Endodermal cell (in vitro differentiated cells): ENCODE measurements around the gene EIF4G3. TPM values are rescaled to one million over a fixed set of nuclear protein-coding genes. Genes with fewer than 3 reads are reported as not detected.

Source experiments
- DNase-seq: peaks from one replicate; pipeline ENCODE4 v3.0.0-alpha.2; 2017
- H3K27ac ChIP-seq: 2 replicates; pipeline ENCODE4 v1.5.1; 2013; ENCODE audit warnings: mild to moderate bottlenecking, low read depth, low read length, moderate library complexity
- H3K27me3 ChIP-seq: 2 replicates; pipeline ENCODE4 v1.6.1; 2013; ENCODE audit warnings: mild to moderate bottlenecking, low read length, moderate library complexity; ENCODE audit not compliant: insufficient read depth, control insufficient read depth, poor library complexity, severe bottlenecking
- H3K36me3 ChIP-seq: 2 replicates; pipeline ENCODE4 v1.7.0; 2013; ENCODE audit warnings: mild to moderate bottlenecking, low read length, moderate library complexity; ENCODE audit not compliant: control insufficient read depth, insufficient read depth
- H3K4me1 ChIP-seq: one replicate; pipeline ENCODE4 v1.7.0; 2013; ENCODE audit warnings: low read length; ENCODE audit not compliant: control insufficient read depth, insufficient read depth
- H3K4me3 ChIP-seq: 2 replicates; pipeline ENCODE4 v1.5.1; 2013; ENCODE audit warnings: mild to moderate bottlenecking, low read length, moderate library complexity
- H3K9ac ChIP-seq: 2 replicates; pipeline ENCODE4 v1.6.1; 2013; ENCODE audit warnings: mild to moderate bottlenecking, low read length, moderate library complexity; ENCODE audit not compliant: poor library complexity, severe bottlenecking; ENCODE audit errors: extremely low read depth
- H3K9me3 ChIP-seq: 2 replicates; pipeline ENCODE4 v1.6.1; 2013; ENCODE audit warnings: mild to moderate bottlenecking, low read length, moderate library complexity; ENCODE audit not compliant: control insufficient read depth
- H3K27ac Mint-ChIP-seq: 2 replicates; pipeline ENCODE4 v1.8.0; 2020; ENCODE audit warnings: mixed read lengths
- H3K27me3 Mint-ChIP-seq: 2 replicates; pipeline ENCODE4 v1.8.0; 2021; ENCODE audit warnings: mild to moderate bottlenecking, mixed read lengths; ENCODE audit not compliant: insufficient read depth
- H3K36me3 Mint-ChIP-seq: 2 replicates; pipeline ENCODE4 v1.8.0; 2020; ENCODE audit warnings: low read depth, mixed read lengths
- H3K4me1 Mint-ChIP-seq: 2 replicates; pipeline ENCODE4 v1.8.0; 2020; ENCODE audit warnings: mixed read lengths
- H3K4me3 Mint-ChIP-seq: 2 replicates; pipeline ENCODE4 v1.8.0; 2020; ENCODE audit warnings: mild to moderate bottlenecking, moderate library complexity, mixed read lengths
- H3K9me3 Mint-ChIP-seq: 2 replicates; pipeline ENCODE4 v1.8.0; 2020; ENCODE audit warnings: mild to moderate bottlenecking, mixed read lengths
- CTCF ChIP-seq: fragments of 200-600 bp; sonication (generic); conservative IDR thresholded peaks from 2 replicates; pipeline ENCODE4 v1.5.0; 2021; ENCODE audit warnings: antibody characterized with exemption, mild to moderate bottlenecking
- WGBS, 2 experiments: methylation state at CpG; one replicate each; pipeline versions ENCODE4 v1.1.5 to v1.1.7; 2013; ENCODE audit warnings: missing lambda C conversion rate in 2 of 2, mixed read lengths in 1 of 2; ENCODE audit not compliant: insufficient coverage in 1 of 2, insufficient read length in 1 of 2; 5-methylcytosine and 5-hydroxymethylcytosine counted together
- total RNA-seq, 2 donors: library from RNA; stranded (reverse); fragmentation: NEBNext Ultra II Directional in 1 of 2; extraction: Animal tissue kit (Norgen Biotek cat#: 25700) in 1 of 2; gene quantifications; 2 replicates in 1 of 2; 3 replicates in 1 of 2; pipeline ENCODE4 v1.2.1, GENCODE V29; 2021

Gene EIF4G3
- total RNA-seq, 2 donors from 2014 or later = 101 to 103 TPM

- H3K27me3 Mint-ChIP-seq = peaks cover 76% of the 10 kb centered on the region
- H3K4me3 ChIP-seq = no peak overlapping the region
- WGBS, 2 experiments = 63 to 67% methylated on average over 2 to 3 of the region's 3 CpGs
These were observed 12.7 kb upstream of the EIF4G3 start for GRCh38 chr1:21189421-21189820.

DNA sequence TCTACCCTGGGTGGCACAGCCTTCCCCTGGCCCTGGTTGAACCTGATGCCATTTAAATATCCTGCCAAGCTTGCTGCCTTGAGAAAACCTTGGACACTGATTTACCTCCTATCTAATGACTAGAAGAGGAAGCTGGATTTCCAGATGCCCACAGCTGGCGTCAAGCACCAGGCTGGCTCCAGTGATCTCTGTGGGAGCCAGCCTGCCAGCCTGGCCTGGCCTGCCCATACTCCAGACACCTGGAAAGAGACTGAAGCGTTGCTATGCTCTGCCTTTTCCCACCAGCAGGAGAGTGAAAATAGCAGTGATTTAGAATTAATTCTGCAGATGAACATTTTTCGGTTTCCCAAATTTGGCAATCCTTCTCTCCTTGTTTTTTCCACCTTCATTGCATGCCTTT is 11.5 kb upstream of the EIF4G3 start:
- Histone ChIP-seq H3K27ac (no peak overlapping the region), H3K9ac (no peak overlapping the region), H3K36me3 (no peaks in the 10 kb centered on the region), H3K27me3 (peaks cover 16% of the 10 kb centered on the region), H3K9me3 (no peaks in the 10 kb centered on the region), H3K4me3 (no peak overlapping the region), H3K4me1 (no peaks in the 10 kb centered on the region)
- H3K36me3 Mint-ChIP-seq = no peaks in the 10 kb centered on the region
- no peak overlapping the region for H3K4me3 Mint-ChIP-seq
- no peaks in the 10 kb centered on the region for H3K9me3 Mint-ChIP-seq
- TF ChIP-seq CTCF = peak; percentile 34
- no peak overlapping the region for H3K27ac Mint-ChIP-seq
- DNase-seq = no peak
- peaks cover 21% of the 10 kb centered on the region for H3K4me1 Mint-ChIP-seq
- H3K27me3 Mint-ChIP-seq = peaks cover 73% of the 10 kb centered on the region
- 83 to 86% methylated on average over 1 to 3 of the region's 3 CpGs for WGBS, 2 experiments

More at GRCh38 chr1:21189421-21189820, 12.7 kb upstream of the EIF4G3 start:
- H3K9me3 ChIP-seq = no peaks in the 10 kb centered on the region
- H3K27ac ChIP-seq = no peak overlapping the region
- no peak overlapping the region for H3K4me3 Mint-ChIP-seq
- H3K9me3 Mint-ChIP-seq = no peaks in the 10 kb centered on the region
- TF ChIP-seq CTCF = no peak
- H3K4me1 Mint-ChIP-seq = peaks cover 21% of the 10 kb centered on the region
- DNase-seq = no peak
- no peaks in the 10 kb centered on the region for H3K36me3 Mint-ChIP-seq
- H3K4me1 ChIP-seq = no peaks in the 10 kb centered on the region
- H3K9ac ChIP-seq = no peak overlapping the region
- peaks cover 16% of the 10 kb centered on the region for H3K27me3 ChIP-seq
- H3K27ac Mint-ChIP-seq = no peak overlapping the region
- H3K36me3 ChIP-seq = no peaks in the 10 kb centered on the region

- H3K4me3 Mint-ChIP-seq = no peak overlapping the region
- TF ChIP-seq CTCF = no peak
- Histone ChIP-seq H3K9ac (no peak overlapping the region), H3K9me3 (no peaks in the 10 kb centered on the region), H3K4me1 (no peaks in the 10 kb centered on the region), H3K36me3 (no peaks in the 10 kb centered on the region), H3K27ac (no peak overlapping the region), H3K27me3 (peaks cover 16% of the 10 kb centered on the region), H3K4me3 (no peak overlapping the region)
- H3K36me3 Mint-ChIP-seq = no peaks in the 10 kb centered on the region
- WGBS, 2 experiments = 89% methylated on average over 1 to 5 of the region's 5 CpGs
- DNase-seq = no peak
- H3K9me3 Mint-ChIP-seq = no peaks in the 10 kb centered on the region
- peaks cover 9% of the 10 kb centered on the region for H3K4me1 Mint-ChIP-seq
- H3K27me3 Mint-ChIP-seq = peaks cover 58% of the 10 kb centered on the region
- H3K27ac Mint-ChIP-seq = no peak overlapping the region
These were observed 8.6 kb upstream of the EIF4G3 start for GRCh38 chr1:21185221-21185731.
